Esophagus squamous epithelium (tissue), 4 donors: ENCODE results near the gene TMEM51.

Source experiments
- POLR2A ChIP-seq, 4 donors: fragments of 450-650 bp; IDR thresholded peaks; one replicate each; pipeline ENCODE4 v1.6.1; 2017; ENCODE audit warnings: antibody characterized with exemption in 4 of 4, mild to moderate bottlenecking in 4 of 4, moderate library complexity in 3 of 4
- TF ChIP-seq, protein P1 (sequence below), 6 experiments: fragments of 450-650 bp in 4 of 6; fragments of 200-600 bp in 2 of 6; sonication (generic) in 2 of 6; IDR thresholded peaks; one replicate each; pipeline ENCODE4 v1.5.1; 2016 to 2019; ENCODE audit warnings: antibody characterized with exemption in 6 of 6, mild to moderate bottlenecking in 4 of 6, moderate library complexity in 4 of 6

DNA sequence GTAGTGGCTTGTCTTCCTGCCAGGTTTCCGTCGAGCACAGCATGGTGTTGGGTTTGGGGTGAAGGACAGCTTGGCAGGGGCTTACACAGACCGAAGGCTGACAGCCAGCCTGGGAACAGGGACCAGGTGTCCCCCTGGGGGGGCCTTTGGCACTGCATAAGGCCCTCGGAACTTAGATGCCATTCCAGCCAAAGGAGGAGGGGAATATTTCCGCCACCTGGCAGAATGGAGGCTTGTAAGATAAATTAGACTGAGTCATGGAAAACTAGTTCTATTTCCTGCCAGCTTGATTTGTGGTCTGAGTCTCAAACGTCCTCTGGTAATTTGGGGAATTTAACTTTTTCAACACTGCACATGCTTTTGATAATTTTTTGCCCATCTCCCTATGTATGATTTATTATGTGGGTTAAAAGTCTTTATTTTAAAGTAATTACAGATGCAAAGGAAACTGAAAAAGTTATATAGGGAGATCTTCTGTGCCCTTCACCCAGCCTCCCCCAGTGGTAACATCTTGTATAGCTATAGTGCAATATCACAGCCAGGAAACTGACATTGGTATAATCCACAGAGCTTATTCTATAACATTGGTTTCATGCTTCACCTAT lies 11.5 kb upstream of the TMEM51 start:
- TF ChIP-seq, protein P1, sequence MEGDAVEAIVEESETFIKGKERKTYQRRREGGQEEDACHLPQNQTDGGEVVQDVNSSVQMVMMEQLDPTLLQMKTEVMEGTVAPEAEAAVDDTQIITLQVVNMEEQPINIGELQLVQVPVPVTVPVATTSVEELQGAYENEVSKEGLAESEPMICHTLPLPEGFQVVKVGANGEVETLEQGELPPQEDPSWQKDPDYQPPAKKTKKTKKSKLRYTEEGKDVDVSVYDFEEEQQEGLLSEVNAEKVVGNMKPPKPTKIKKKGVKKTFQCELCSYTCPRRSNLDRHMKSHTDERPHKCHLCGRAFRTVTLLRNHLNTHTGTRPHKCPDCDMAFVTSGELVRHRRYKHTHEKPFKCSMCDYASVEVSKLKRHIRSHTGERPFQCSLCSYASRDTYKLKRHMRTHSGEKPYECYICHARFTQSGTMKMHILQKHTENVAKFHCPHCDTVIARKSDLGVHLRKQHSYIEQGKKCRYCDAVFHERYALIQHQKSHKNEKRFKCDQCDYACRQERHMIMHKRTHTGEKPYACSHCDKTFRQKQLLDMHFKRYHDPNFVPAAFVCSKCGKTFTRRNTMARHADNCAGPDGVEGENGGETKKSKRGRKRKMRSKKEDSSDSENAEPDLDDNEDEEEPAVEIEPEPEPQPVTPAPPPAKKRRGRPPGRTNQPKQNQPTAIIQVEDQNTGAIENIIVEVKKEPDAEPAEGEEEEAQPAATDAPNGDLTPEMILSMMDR (IDR thresholded peaks at IDR 0.05): peak in 2 of 6 experiments; percentile 7 to 54
- TF ChIP-seq POLR2A (IDR thresholded peaks at IDR 0.05): no peak
